ACHN (cell line): ENCODE data around the gene ENOX1.

Source experiments
- DNase-seq: peaks from one replicate; pipeline ENCODE4 v3.0.0-alpha.2; 2015
- in situ Hi-C: cut with HindIII; loops from 2 replicates; pipeline ENCODE4 v1.10.0; 2017; ENCODE audit warnings: low sequenced_read_pairs, low pct_ligation_motif_present, low pct_unique_long_range_greater_than_20kb

ENOX1 gene

DNA sequence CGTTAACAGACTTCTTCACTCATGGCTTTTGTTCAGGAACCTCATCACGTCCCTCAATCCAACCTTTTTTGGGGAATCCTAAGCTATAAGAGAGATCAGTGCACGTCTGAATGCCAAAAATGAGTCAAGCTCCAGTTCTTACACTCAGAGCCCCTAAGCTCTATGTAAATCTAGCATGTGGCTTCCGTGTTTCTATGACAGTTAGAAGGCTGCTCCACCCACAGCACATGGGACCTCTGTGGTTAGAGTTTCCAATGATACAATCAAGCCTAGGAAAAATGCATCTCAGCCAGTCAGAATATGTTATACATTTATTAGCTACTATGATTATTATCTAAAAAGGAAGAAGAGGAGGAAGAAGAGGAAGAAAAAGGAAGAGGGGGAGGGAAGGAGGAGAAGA is 135.9 kb downstream of the ENOX1 start:
- in situ Hi-C loops, result no loop called here
- DNase-seq, result no peak

GRCh38 chr13:43648733-43649132 is 138.0 kb downstream of the ENOX1 start:
- no peak for DNase-seq
- in situ Hi-C loops, result no loop called here

DNA sequence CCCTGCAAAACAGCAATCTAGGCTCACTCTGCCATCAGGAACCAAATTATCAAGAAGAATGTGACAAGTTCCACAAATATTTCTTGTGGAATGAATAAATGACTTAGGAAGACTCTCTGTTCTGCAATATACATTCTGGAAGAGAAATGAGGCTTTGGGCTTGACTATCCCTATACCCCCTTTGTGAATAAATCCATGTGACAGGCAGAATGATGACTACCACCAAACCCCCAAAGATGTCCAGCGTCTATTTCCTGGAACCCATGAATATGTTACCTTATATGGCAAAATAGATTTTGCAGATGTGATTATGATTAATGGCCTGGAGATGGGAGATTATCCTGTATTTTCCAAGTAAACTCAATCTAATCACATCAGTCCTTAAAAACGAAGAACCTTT is 139.3 kb downstream of the ENOX1 start:
- DNase-seq, result no peak

DNA sequence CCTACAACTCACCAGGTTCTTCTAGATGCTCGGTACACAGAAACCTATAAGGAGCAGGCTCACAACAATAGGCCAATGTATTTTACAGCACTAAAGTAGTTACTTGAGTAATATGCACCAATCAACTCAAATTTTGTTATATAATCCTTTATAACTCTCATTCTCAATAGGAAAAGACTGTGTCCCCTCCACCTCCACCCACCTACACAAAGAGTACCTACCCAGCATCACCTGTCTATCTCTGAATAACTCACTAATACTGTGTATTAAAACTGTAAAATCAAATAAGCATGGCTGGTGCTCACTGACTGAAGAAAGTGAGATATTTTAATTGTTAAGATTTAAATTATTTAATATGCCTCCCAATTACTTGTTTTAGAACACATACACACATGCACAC is 146.3 kb downstream of the ENOX1 start:
- in situ Hi-C loops, result no loop called here
- DNase-seq, result no peak

More for the DNA sequence above, 139.3 kb downstream of the ENOX1 start:
- in situ Hi-C loops, result no loop called here

DNA sequence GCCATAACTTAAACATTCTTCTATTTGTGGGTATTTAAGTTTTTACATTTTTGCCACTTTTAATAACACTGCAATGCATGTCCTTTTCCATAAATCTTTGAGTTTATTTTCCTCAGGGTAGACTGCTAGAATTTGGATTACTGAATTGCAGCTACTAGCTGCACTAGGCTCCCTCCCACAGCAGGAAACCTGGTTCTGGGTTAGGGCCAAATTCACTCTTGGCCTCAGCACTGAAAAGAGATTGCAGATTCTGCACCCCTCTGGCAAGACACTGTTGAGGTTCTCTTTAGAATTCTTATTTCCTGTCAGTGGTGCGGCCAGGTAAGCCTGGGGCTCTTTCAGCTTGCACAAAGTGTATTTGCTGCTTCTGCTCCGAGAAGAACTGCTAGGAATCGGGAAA is 155.7 kb downstream of the ENOX1 start:
- in situ Hi-C loops, result no loop called here
- no peak for DNase-seq

DNA sequence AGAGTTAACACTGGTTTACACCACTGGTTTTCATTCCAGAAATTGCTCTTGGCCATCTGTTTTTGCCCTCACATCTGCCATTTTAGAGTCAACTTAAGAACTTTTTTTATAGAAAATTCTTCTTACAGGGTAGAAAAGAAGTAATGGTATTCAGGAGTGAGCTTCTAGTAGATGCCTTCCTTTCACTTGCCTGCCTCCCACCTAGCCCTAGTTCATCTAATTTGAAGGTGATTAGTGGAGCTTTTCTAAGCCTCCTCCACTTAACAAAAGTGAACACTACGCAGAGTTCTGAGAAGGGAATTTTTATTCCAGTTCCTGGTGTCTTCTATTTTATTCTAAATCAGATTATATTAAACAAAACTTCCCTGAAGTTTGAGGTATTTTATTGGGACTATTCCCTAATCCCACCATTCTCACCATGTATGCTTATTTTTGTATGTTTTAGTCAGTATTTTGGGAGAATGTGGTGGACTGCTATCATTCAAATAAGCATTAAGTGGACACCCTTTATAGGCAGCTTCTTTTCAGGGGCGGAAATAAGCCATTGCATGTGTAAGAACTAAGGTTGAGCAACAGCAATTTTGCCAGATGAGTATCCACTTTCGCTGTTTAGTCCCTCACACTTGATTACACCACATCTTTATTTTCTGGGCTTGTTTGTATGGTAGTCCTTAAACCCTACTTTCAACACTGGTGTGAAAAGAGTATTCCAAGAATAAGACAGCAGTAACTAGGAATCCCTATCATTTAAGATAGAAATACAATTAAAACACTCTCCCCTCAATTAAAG is 156.9 kb downstream of the ENOX1 start:
- in situ Hi-C loops, result no loop called here
- DNase-seq, result no peak

GRCh38 chr13:43626994-43627393 is 159.8 kb downstream of the ENOX1 start:
- in situ Hi-C loops, result no loop called here

DNA sequence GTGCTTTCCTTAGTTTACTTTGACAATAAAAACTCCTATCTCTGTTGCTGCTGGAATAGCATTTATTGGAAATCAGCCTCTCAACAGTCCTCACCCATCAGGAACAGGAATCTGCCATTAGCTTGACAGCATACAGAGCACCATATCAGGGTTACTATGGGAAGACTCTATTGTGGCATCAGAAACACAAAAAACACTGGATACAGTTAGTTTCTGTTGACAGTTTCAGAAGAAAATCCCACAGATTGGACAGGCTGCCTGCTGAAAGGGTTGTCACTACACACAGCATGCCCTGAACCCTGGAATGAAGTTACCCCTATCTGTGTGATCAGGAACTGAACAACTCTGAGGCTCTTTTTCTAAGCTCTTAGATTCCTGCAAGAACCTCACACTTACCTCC is 172.7 kb downstream of the ENOX1 start:
- no peak for DNase-seq
- in situ Hi-C loops, result no loop called here

More at GRCh38 chr13:43626994-43627393, 159.8 kb downstream of the ENOX1 start:
- DNase-seq, result no peak

GRCh38 chr13:43611281-43612273 is 175.2 kb downstream of the ENOX1 start:
- in situ Hi-C loops, result no loop called here
- no peak for DNase-seq

- DNase-seq, result no peak
- in situ Hi-C loops, result no loop called here
Measured at GRCh38 chr13:43608400-43609137, 178.2 kb downstream of the ENOX1 start.

- in situ Hi-C loops, result no loop called here
- no peak for DNase-seq
Measured at GRCh38 chr13:43597599-43597945, 189.2 kb downstream of the ENOX1 start.

GRCh38 chr13:43596924-43597598 is 189.7 kb downstream of the ENOX1 start:
- no peak for DNase-seq
- in situ Hi-C loops, result no loop called here

DNA sequence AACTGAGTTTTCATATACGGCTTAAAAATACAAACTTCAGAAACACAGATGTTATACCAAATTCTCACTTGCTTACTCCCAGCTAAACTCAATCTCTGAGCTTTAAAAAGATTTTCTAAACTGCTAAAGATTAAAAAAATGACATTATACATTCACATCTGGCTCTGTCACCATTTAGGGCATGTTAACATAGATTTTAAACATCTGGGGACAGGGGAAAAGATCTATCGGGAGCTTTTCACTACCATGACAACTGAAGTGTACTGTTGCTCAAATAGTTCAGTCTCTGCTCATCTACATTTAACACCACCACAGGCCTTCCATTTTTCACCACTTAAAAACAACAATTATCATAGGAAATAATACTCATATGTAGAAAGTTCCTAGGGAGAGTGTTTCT is 190.8 kb downstream of the ENOX1 start:
- in situ Hi-C loops, result no loop called here
- no peak for DNase-seq

- in situ Hi-C loops, result no loop called here
- DNase-seq, result no peak
Measured at GRCh38 chr13:43587376-43587775, 199.4 kb downstream of the ENOX1 start.

DNA sequence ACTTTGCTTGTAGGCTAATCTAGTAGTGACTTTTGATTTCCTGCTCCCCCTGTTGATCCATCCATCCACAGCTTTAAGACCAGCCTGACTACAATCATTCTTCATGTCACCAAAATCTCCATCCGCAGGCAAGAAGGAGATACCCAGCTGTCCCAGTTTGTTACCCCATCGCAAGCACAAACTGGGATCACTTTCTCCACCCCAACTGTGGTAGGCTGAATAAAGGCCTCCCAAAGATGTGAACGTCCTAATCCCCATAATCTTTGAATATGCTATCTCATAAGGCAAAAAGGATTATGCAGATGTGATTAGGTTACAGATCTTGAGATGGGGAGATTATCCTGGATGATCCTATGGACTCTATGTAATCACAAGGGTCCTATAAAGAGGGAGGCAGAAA is 202.0 kb downstream of the ENOX1 start:
- in situ Hi-C loops, result no loop called here
- DNase-seq, result no peak

DNA sequence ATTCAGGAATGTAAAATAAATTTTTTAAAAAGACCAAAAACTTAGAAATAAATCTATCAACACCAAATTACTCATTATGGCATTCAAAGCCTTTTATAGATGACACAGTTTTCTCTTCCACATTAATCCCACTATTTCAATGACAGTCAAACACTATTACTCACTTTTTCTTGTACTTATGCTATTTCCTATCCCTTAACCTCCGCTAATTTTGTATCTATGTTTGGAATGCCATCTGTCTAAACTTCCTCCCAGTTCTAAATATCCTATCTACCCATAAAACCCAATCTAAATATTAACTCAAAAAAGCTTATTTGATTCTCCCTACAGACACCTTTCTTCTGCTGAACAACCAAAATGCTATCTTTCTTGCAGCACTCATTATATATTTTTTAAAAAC is 203.5 kb downstream of the ENOX1 start:
- in situ Hi-C loops, result no loop called here
- no peak for DNase-seq

DNA sequence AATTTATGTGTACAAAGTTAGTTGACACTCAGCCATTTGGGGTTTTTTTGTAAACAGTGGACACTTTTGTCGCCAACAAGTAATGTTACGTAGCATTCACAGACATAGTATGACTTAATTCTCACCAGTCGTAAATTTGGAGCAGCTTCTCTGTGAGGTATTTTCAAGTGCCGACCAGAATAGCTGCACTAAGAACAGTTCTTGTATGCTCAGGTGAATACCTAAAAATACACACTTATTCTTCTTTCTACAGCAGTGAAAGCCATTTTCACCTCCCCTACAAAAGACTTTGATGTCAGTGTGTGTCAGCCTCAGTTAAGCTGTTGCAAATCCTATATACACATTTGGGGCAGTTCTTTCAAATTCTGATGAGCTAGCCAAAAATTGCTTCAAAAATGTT is 206.5 kb downstream of the ENOX1 start:
- in situ Hi-C loops, result no loop called here
- DNase-seq, result no peak

GRCh38 chr13:43579321-43579720 is 207.5 kb downstream of the ENOX1 start:
- no peak for DNase-seq
- in situ Hi-C loops, result no loop called here
